ENCODE results near the gene ZC3H7A. TPM values are rescaled to one million over a fixed set of nuclear protein-coding genes. Genes with fewer than 3 reads are reported as not detected.
"Not testable (repeated sequence)": the region's sequence is repeated elsewhere in the genome, so short reads cannot be mapped to it uniquely, and the experiment has no call there.

Gene ZC3H7A
- total and polyA plus RNA-seq, 2 donors = 32.2 to 78.8 TPM

DNA sequence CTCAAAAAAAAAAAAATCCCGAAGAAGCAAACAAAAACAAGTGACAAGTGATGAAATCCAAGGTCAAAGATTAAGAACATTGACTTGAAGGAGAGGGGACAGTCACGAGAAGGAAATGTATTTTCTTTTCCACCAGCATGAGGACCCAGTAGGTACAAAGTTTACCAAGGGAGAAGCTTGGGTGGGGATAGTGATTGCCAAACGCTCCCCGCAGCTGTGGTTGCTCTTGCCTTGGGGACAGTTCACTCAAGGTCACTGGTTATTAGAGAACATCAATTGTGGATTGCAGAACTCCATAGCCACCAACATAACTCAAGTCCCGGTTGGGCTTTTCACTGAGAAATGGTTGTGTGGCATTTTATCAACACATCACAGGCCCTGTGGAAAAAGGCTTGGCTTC lies 27.3 kb upstream of the ZC3H7A start:
- no peak overlapping the region for H3K27ac ChIP-seq (ENCODE audit: low read depth)
- no peak overlapping the region for H3K4me3 ChIP-seq (ENCODE audit: low read depth, low read length)
- no peaks in the 10 kb centered on the region for H3K36me3 ChIP-seq (ENCODE audit: insufficient read depth)
- H3K4me1 ChIP-seq (ENCODE audit: insufficient read depth) = no peaks in the 10 kb centered on the region
- no peak for DNase-seq (ENCODE audit: extremely low spot score)
- 41% methylated on average over 5 of the region's 5 CpGs for WGBS

DNA sequence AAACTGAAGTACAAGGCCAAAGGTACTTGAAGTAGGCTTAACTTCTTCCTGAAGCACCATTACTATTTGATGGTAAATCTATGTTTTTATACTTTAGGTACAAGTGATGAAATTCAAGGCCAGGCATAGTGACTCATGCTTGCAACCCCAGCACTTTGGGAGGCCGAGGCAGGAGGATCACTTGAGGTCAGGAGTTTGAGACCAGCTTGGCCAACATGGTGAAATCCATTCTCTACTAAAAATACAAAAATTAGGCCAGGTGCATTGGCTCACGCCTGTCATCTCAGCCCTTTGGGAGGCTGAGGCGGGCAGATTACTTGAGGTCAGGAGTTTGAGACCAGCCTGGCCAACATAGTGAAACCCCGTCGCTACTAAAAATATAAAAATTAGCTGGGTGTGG lies 26.6 kb upstream of the ZC3H7A start:
- H3K27ac ChIP-seq (ENCODE audit: low read depth); DNase-seq (ENCODE audit: extremely low spot score); H3K4me1 ChIP-seq (ENCODE audit: insufficient read depth); H3K36me3 ChIP-seq (ENCODE audit: insufficient read depth); H3K4me3 ChIP-seq (ENCODE audit: low read depth, low read length): not testable (repeated sequence)
- WGBS = 94% methylated on average over 5 of the region's 5 CpGs

DNA sequence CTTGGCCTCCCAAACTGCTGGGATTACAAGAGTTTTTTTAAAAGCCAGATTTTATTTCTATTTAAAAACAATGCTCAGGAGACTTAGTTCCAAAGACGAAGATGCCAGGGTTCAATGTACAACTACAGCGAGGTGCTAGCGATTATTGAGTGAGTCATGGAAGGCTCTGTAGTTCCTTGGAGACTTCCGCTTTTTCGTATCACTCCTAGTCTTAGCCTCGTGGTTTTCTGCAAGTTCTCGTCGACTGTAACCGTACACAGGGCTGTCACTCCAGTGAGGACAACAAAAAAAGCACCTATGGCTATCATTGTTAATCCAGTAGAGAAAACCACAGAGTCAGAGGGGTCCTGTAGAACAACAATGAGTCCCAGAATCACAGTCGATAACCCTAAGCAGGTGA lies 22.7 kb upstream of the ZC3H7A start:
- 81% methylated on average over 10 of the region's 10 CpGs for WGBS
- Histone ChIP-seq H3K4me1 (ENCODE audit: insufficient read depth) (no peaks in the 10 kb centered on the region), H3K27ac (ENCODE audit: low read depth) (no peak overlapping the region), H3K4me3 (ENCODE audit: low read depth, low read length) (no peak overlapping the region), H3K36me3 (ENCODE audit: insufficient read depth) (no peaks in the 10 kb centered on the region)
- DNase-seq (ENCODE audit: extremely low spot score) = no peak

DNA sequence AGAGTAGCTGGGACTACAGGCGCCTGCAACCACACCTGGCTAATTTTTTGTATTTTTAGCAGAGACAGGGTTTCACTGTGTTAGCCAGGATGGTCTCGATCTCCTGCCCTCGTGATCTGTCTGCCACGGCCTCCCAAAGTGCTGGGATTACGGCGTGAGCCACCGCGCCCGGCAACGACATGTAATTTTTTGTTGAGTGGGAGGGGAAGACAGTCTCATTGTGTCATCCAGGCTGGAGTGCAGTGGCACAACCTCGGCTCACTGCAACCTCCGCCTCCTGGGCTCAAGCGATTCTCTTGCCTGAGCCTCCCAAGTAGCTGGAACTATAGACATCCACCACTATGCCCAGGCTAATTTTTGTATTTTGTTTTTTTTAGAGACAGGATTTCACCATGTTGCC lies 21.9 kb upstream of the ZC3H7A start:
- not testable (repeated sequence) for H3K4me3 ChIP-seq (ENCODE audit: low read depth, low read length); H3K27ac ChIP-seq (ENCODE audit: low read depth); DNase-seq (ENCODE audit: extremely low spot score); H3K36me3 ChIP-seq (ENCODE audit: insufficient read depth); H3K4me1 ChIP-seq (ENCODE audit: insufficient read depth)
- 87% methylated on average over 13 of the region's 13 CpGs for WGBS

DNA sequence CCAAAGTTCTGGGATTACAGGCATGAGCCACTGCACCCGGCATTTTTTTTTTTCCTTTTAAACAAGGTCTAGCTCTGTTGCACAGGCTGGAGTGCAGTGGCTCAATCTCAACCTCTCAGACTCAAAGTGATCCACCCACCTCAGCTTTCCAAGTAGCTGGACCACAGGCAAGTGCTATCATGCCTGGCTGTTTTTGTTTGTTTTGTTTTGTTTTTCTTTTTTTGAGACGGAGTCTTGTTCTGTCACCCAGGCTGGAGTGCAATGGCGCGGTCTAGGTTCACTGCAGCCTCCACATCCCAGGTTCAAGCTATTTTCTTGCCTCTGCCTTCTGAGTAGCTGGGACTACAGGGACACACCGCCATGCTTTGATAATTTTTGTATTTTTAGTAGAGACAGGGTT lies 19.1 kb upstream of the ZC3H7A start:
- 81% methylated on average over 5 of the region's 5 CpGs for WGBS
- Histone ChIP-seq H3K4me3 (ENCODE audit: low read depth, low read length) (no peak overlapping the region), H3K27ac (ENCODE audit: low read depth) (no peak overlapping the region), H3K36me3 (ENCODE audit: insufficient read depth) (no peaks in the 10 kb centered on the region), H3K4me1 (ENCODE audit: insufficient read depth) (no peaks in the 10 kb centered on the region)
- no peak for DNase-seq (ENCODE audit: extremely low spot score)

DNA sequence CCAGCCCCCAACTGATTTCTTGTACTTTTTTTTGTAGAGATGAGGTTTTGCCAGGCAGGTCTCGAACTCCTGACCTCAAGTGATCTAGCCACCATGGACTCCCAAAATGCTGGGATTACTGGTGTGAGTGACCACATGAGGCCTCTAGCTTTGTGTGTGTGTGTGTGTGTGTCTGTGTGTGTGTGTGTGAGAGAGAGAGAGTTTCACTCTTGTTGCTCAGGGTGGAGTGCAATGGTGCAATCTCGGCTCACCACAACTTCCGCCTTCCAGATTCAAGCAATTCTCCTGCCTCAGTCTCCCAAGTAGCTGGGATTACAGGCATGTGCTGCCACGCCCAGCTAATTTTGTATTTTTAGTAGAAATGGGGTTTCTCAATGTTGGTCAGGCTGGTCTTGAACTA lies 17.7 kb upstream of the ZC3H7A start:
- DNase-seq (ENCODE audit: extremely low spot score); H3K4me1 ChIP-seq (ENCODE audit: insufficient read depth); H3K36me3 ChIP-seq (ENCODE audit: insufficient read depth); H3K27ac ChIP-seq (ENCODE audit: low read depth); H3K4me3 ChIP-seq (ENCODE audit: low read depth, low read length): not testable (repeated sequence)
- 96% methylated on average over 4 of the region's 4 CpGs for WGBS

DNA sequence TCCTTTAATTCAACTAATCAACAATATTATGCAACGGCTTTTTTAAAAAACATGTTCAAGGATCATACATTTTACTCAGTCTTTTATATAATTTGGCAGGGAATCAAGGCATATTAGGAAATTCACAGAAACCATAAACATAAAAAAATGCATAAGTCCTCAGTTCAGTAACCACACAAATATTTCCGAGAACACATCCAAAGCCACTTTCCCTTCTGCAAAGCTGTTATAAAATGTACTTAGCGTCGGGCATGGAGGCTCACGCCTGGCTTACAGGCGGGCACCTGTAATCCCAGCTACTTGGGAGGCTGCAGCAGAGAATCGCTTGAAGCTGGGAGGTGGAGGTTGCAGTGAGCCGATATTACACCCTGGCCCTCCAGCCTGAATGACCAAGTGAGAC lies 9.7 kb upstream of the ZC3H7A start:
- 63% methylated on average over 8 of the region's 8 CpGs for WGBS
- no peak overlapping the region for H3K4me3 ChIP-seq (ENCODE audit: low read depth, low read length)
- DNase-seq (ENCODE audit: extremely low spot score) = no peak
- no peaks in the 10 kb centered on the region for H3K36me3 ChIP-seq (ENCODE audit: insufficient read depth)
- H3K4me1 ChIP-seq (ENCODE audit: insufficient read depth) = no peaks in the 10 kb centered on the region
- H3K27ac ChIP-seq (ENCODE audit: low read depth) = no peak overlapping the region

DNA sequence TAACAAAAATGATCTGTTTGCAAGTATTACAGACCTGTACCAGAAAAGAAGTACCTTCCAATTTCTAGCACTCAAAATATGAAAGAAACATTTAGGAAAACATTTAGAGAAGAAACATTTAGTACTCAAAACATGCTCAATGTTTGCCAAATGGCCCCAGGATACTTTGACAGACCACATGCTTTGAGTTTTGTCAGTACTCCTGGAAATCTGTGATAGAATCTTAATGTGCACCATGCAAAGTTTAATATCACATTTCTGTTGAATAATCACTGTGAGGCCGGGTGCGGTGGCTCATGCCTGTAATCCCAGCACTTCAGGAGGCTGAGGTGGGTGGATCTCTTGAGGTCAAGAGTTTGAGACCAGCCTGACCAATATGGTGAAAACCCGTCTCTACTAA lies 8.5 kb upstream of the ZC3H7A start:
- DNase-seq (ENCODE audit: extremely low spot score) = no peak

DNA sequence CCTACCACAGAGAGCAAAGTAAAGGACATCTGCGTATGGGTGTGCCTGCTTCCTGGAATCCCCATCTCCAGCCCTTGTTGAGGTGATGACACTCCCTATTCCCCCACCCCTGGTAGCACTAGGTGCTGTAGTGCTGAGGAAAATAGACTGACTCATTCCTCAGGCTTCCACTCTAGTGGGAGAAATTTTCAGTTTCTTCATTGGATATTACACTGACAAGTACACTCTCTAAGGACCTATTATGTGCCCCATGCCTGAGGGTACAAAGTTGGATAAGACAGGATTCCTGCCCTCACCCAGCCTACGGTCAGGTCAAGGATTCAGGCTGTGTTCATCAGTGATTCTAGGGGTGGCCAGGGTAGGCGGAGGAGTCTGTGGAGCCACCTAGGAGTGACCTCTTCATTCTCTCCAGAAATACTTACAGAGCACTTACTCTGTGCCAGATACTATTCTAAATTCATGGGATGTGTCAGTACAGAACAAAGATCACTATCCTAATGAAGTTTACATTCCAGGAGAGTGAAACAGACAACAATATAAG lies 4.5 kb upstream of the ZC3H7A start:
- no peak for DNase-seq (ENCODE audit: extremely low spot score)
- WGBS = 92% methylated on average over 3 of the region's 3 CpGs
- H3K4me3 ChIP-seq (ENCODE audit: low read depth, low read length) = no peak overlapping the region
- no peak overlapping the region for H3K27ac ChIP-seq (ENCODE audit: low read depth)
- no peaks in the 10 kb centered on the region for H3K4me1 ChIP-seq (ENCODE audit: insufficient read depth)
- H3K36me3 ChIP-seq (ENCODE audit: insufficient read depth) = no peaks in the 10 kb centered on the region

More for the DNA sequence above, 8.5 kb upstream of the ZC3H7A start:
- no peaks in the 10 kb centered on the region for H3K4me1 ChIP-seq (ENCODE audit: insufficient read depth)
- H3K27ac ChIP-seq (ENCODE audit: low read depth) = no peak overlapping the region
- 83% methylated on average over 3 of the region's 3 CpGs for WGBS
- no peak overlapping the region for H3K4me3 ChIP-seq (ENCODE audit: low read depth, low read length)
- no peaks in the 10 kb centered on the region for H3K36me3 ChIP-seq (ENCODE audit: insufficient read depth)

DNA sequence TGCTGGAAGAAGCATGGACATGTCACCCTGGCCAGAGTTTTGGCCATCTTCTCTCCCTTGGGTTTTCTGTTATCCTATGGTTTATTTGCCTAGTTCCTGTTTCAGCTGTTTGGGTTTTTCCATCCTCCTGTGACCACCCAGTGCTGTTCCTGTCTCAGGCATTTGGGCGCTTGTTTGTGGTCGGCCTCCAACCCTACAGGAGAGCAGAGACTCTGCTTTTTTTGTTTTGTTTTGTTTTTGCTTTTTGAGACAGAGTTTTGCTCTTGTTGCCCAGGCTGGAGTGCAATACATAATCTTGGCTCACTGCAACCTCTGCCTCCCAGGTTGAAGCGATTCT lies 3.3 kb upstream of the ZC3H7A start:
- Histone ChIP-seq H3K4me1 (ENCODE audit: insufficient read depth) (peaks cover 2% of the 10 kb centered on the region), H3K4me3 (ENCODE audit: low read depth, low read length) (no peak overlapping the region), H3K27ac (ENCODE audit: low read depth) (no peak overlapping the region), H3K36me3 (ENCODE audit: insufficient read depth) (no peaks in the 10 kb centered on the region)
- no peak for DNase-seq (ENCODE audit: extremely low spot score)
- 96% methylated on average over 3 of the region's 3 CpGs for WGBS

DNA sequence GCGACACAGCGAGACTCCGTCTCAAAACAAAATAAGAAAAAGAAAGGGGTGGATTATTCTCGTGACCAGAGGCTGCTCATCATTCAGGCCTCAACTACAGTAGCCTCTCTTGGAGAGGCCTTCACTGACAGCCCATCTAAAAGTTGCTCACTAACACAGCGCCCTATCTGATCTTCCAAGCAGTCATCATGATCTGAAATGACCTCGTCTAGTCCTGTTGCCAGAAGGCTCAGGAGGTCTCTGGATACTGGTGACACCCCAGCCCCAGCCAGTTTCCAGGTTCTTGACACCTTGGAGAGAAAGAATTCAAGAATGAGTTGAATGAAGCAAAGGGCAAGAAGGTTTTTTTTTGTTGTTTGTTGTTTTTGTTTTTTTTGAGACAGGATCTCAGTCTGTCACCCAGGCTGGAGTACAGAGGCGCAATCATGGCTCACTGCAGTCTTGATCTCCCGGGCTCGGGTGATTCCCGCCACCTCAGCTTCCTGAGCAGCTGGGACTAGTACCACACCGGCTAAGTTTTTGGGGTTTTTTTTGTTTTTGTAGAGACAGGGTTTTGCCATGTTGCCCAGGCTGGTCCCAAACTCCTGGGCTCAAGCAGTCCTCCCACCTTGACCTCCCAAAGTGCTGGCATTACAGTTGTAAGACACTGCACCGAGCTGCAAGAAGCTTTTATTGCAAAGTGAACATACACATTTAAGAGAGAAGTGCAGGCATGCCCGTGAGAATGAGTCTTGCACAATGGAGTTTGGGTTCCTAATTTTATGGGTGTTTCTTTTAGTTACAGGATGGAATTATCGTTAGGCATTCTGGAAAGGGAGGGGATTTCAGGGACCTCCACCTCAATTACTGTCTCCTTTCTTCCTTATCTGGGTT lies 2.7 kb upstream of the ZC3H7A start:
- no peak for DNase-seq (ENCODE audit: extremely low spot score)
- Histone ChIP-seq H3K4me1 (ENCODE audit: insufficient read depth) (peaks cover 2% of the 10 kb centered on the region), H3K4me3 (ENCODE audit: low read depth, low read length) (no peak overlapping the region), H3K36me3 (ENCODE audit: insufficient read depth) (no peaks in the 10 kb centered on the region), H3K27ac (ENCODE audit: low read depth) (no peak overlapping the region)
- WGBS = 84% methylated on average over 14 of the region's 14 CpGs

DNA sequence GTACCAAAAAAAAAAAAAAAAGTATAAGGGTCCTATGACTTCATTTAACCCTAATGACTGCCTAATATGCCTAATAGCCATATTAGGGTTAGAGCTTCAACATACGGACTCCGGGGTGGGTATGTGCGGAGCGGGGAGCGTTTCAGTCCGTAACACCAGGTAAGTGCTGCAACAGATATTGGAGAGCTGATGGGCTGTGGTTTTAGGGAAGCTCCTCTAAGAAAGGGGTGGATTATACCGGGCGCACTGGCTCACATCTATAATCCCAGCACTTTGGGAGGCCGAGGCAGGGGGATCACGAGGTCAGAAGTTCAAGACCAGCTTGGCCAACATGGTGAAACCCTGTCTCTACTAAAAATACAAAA lies 1.9 kb upstream of the ZC3H7A start:
- Histone ChIP-seq H3K4me1 (ENCODE audit: insufficient read depth) (peaks cover 2% of the 10 kb centered on the region), H3K27ac (ENCODE audit: low read depth) (no peak overlapping the region), H3K36me3 (ENCODE audit: insufficient read depth) (no peaks in the 10 kb centered on the region), H3K4me3 (ENCODE audit: low read depth, low read length) (no peak overlapping the region)
- no peak for DNase-seq (ENCODE audit: extremely low spot score)
- 93% methylated on average over 10 of the region's 10 CpGs for WGBS

DNA sequence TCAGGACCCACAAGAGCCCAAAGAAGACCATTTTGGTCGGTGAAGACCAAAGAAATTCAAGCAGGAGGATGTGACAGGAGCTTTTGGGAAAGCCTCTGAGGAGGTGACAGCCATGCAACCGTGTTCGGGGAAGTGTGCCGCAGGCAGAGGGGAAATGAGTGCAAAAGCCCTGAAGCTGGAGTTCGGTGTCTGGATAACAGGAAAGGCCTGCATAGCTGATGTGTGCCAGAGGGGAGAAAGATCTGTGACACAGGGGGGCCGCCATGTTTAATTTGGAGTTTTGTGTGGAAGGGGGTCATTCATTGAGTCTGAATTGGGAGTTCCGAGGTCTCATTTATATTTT lies 870 bp upstream of the ZC3H7A start:
- peaks cover 5% of the 10 kb centered on the region for H3K4me1 ChIP-seq (ENCODE audit: insufficient read depth)
- peak overlapping the region; percentile 99 for H3K4me3 ChIP-seq (ENCODE audit: low read depth, low read length)
- WGBS = 3% methylated on average over 7 of the region's 7 CpGs
- DNase-seq (ENCODE audit: extremely low spot score) = no peak
- peak overlapping the region; percentile 88 for H3K27ac ChIP-seq (ENCODE audit: low read depth)
- no peaks in the 10 kb centered on the region for H3K36me3 ChIP-seq (ENCODE audit: insufficient read depth)

DNA sequence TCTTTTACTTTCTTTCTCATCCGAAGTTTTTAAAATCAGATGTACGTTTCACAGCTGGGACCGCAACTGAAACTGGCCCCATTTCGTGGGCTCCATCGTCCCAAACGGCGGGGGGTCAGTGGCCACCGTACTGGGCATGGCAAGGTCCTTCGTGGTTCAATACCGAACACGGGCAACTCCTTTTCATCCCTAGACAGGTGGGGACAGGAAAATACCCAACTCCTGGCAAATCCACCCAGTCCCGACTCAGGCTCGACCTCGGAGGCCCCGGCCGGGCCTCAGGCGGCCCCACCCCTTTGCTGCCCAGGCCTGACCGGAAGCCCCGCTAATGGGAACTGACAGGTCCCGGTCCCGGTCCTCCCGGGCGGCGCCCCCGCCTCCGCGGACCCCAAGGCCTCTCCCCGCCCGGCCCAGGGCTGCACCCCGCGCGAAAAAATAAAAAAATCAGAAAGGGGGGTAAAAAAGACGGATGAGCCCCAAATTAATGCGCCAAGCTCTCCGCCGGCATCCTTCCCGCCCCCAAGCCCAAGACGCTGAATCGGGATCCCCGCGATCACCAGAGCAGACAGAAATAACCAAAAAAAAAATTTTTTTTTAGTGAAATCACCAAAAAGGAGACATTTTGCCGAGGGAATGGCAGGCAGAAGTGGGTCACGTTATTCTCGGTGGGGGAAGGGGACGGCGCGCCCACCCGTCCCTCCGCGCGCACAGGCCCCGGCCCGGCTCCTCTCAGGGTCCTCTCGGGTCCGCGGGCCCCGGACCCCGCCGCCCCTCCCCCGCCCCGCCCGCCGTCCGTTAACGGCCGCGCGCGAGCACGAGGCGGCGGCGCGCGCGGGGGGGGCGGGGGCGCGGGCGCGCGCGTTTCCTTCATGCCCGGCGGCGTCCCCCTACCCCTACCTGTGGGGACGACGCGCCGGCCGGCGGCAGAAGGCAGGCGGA lies 562 bp downstream of the ZC3H7A start:
- peaks cover 6% of the 10 kb centered on the region for H3K4me1 ChIP-seq (ENCODE audit: insufficient read depth)
- peak overlapping the region; percentile 97 for H3K27ac ChIP-seq (ENCODE audit: low read depth)
- peak overlapping the region; percentile 99 for H3K4me3 ChIP-seq (ENCODE audit: low read depth, low read length)
- no peaks in the 10 kb centered on the region for H3K36me3 ChIP-seq (ENCODE audit: insufficient read depth)
- under 1% methylated on average over 93 of the region's 93 CpGs for WGBS
- DNase-seq (ENCODE audit: extremely low spot score) = no peak

Measured in urinary bladder (tissue), 4 donors.